Activated gamma-delta T cell treated with anti-CD3 and anti-CD28 coated beads, Interleukin-2, amount 50 U/mL, for 16 hours (primary cell): ENCODE results near the gene HOTAIR.

Experiments used
- DNase-seq: peaks from one replicate; pipeline ENCODE4 v3.0.0-alpha.2; 2020; ENCODE audit warnings: low read depth

Gene HOTAIR

GRCh38 chr12:53948650-53949593 is 25.8 kb downstream of the HOTAIR start:
- DNase-seq: no peak

- DNase-seq: no peak
Measured at GRCh38 chr12:53947743-53948142, 27.0 kb downstream of the HOTAIR start.

- DNase-seq: no peak
Measured at GRCh38 chr12:53944907-53945847, 29.6 kb downstream of the HOTAIR start.

GRCh38 chr12:53944209-53944608 is 30.5 kb downstream of the HOTAIR start:
- DNase-seq: no peak

DNA sequence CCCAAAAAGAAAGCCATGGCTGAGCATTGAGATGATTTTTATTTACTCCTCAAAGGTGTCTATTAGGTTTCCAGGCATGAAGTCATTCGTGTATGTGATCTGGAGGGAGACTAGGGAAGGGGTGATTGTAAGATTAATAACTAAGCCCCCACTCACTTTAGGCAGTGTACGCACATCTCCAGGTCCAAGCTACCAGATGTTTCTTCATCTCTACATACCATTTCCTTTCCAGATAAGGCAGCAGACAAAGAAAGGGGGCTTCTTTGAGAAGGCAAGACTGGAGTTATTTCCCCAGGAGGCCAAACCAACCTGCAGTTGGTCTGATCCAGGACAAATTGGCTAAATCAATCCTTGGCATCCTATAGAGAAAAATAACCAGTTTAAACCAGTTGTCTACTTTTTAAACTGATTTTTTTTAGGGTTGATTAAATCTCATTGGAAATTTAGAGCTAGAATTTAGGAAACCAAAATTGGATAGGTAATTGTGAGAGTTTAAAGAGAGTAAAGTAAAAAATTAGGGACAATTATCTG is 32.2 kb downstream of the HOTAIR start:
- no peak for DNase-seq

DNA sequence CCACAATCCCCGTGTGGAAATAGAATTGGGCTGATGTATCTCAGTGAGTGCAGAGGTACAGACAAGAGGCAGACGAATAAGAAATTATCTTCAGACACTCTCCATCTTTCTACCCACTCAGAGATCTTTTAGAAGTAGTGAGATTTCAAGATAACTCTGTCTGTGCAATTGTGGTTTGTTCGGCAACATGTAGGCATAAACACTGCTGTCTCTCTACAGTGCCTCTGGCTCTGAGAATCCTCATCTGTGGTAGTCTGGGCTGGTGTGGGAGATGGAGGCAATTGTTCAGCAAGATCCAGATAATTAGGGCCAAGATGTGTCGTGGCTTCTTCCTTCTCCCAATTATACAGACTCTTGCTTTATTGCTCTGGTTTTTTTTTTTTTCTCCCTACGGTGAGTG is 33.0 kb downstream of the HOTAIR start:
- DNase-seq: no peak

DNA sequence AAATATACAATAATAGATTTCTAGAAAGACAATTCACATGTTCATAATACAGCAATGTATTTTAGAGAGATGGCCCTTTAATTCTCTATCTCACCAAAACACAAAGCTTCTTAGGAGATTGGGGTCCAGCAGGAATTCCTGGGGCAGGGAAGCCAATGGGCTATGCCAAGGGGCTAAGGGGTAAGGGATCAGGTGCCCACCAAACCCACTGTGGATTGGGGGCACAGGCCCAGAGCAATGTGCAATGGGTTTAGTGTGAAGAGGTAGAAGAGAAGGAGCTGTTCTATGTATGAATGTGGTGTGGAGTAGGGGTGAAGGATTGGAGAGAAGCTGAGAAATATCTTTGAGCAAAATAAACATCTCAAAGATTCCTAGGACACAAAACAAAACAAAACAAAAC is 33.6 kb downstream of the HOTAIR start:
- DNase-seq: no peak

- DNase-seq: no peak
Measured at GRCh38 chr12:53940443-53941014, 34.2 kb downstream of the HOTAIR start.

GRCh38 chr12:53939141-53940108 is 35.3 kb downstream of the HOTAIR start:
- DNase-seq: no peak

GRCh38 chr12:53938326-53939140 is 36.2 kb downstream of the HOTAIR start, which contains the start of gene HOXC13:
TSS of gene HOXC13 (plus strand) at chr12:53938831. CDS start at chr12:53938907, 76 bp downstream.
- DNase-seq: no peak

DNA sequence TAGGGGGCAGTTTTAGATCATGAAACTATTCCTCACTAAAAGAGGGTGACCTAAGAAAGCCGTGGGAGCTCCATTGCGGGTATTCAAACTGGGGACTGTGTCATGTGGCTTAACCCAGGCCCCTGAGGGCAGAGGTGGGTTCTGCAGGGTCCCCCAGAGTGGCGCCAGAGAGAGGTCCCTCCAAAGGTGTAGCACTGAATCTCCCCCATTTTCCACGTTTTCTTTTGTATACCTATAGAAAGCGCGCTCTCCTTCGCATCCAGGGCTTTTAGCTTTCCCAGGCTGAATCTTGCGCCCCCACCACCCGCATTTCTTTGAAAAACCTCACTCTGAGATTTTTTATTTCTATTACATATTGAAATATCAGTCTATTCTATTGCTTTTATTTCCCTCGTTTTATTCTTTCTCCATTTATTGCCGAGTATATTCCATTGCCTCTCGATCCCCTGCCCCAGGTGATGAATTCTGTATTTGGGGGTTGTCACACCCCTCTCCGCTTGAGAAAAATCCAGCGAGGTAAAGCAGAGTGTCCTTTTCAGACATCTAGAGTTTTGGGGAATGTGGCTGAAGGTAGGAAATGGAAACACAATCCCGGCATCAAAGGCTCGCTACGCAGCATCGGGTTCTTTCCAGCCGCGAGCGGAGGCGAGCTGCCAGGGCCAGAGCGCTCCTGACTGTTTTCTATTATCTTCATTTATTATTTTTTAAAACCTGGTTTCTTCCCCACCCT is 37.0 kb downstream of the HOTAIR start:
- DNase-seq: no peak

DNA sequence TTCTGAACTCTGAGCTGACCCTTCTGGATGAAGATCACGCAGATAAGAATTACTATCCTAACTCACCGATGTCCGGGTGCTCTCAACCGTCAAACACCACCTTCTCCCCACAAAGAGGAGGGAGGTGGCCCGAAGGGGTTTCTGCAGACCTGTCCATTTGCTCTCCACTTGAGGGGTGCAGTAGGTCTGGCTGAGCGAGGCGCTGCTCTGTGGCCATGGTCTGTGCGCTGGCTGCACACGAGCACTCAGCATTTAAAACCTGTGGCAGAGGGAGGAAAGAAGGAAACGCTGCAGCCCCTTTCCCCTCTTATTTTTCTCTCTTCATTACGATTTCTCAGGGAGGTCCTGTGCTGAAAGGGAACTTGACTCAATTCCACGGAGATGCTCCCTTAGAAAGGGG is 37.7 kb downstream of the HOTAIR start:
- no peak for DNase-seq

DNA sequence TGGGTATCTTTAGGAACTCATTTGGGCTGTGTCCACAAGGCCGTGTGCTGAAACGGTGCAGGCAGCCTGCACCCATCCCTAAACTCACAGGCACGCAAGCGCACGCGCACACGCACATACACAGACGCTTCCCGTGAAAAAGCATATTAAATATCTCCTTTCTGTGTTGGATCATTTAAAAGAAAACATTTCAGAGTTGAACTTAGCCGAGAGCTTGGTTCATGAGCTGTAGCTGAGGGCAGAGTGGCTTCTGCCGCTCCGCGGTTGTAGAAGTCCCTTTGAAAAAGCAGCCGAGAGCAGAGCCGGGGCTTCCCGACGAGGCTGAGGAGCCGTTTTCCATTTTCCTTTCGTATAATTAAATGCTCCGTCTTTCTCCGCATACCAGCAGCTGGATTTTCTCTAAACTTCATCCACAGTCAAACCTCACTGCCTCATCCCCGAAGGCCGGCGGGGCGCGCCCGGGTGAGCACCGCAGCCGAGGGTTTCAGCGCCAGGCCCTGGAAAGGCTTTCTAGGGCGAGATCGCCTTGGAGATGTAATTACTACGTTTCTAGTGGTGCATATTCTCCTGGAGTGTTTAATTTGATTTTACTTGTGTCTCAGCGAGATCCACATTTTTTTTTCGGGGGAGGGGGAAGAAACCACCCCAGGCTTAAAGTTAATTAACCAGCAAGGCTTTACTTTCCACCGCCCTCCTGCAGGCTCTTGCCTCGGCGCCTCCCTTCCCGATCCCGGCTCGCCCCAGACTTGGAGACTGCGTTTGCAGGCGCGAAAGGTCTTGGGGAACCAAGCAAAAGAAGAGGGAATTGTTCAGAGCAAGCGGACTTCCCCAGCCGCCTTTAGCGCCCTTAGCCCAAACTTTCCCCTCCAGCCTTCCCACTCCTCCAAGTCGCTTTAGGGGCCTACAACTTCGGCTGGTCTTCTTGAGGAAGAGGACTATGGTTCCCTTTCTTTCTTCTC is 39.1 kb downstream of the HOTAIR start:
- no peak for DNase-seq

DNA sequence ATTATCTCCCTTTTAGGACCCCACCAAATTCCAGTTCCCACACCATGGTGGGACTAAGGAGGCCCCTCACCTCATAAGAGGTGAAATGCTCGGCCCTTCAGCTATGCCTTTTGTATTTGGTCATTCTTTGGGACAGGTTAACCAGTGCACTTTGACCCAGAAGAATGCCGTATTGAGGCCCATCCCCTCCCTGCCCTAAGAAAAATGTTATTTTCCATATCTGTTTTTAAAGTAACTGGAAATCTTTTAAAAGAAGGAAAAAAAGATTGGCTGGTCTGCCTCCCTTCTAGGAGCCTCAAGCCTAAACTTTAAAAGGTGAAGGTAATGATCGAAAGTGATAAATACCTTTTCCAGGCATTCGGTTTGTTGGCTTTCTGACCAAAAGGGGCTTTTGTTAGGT is 41.8 kb downstream of the HOTAIR start:
- no peak for DNase-seq

DNA sequence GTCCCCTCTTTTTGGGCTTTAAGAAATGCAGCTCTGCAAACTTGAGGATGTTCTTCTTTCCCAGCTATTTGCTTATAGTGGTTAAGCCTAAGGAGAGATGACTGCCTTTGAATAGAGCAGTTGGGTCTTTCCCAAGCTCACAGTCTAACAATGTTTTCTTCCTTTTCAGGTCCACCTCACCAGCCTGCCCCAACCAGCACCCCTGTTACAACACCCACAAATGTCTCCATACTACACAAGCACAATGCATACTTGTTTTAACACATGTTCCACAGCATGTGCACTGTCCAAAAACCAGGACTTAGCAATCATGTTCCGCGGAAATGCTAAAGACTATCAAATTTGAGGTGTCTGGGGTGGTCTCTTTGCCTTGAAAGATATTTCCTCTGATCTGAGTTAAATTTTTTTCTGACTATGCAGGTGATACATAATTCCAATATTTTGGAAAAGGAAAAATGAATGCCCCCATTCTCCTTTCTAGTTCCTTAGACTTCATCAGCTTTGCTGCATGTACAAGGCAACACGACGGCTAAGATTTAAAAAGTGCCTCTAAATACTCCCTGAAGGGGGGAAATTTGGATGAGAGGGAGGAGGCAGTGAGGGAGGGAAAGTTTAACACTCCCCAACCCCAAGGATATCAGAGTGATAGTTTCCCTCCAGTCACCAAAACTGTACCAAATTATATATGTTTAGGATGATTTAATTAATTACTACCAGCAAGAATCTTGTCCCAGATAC is 42.7 kb downstream of the HOTAIR start:
- DNase-seq: no peak

- DNase-seq: no peak
Measured at GRCh38 chr12:53930591-53931255, 44.0 kb downstream of the HOTAIR start.

DNA sequence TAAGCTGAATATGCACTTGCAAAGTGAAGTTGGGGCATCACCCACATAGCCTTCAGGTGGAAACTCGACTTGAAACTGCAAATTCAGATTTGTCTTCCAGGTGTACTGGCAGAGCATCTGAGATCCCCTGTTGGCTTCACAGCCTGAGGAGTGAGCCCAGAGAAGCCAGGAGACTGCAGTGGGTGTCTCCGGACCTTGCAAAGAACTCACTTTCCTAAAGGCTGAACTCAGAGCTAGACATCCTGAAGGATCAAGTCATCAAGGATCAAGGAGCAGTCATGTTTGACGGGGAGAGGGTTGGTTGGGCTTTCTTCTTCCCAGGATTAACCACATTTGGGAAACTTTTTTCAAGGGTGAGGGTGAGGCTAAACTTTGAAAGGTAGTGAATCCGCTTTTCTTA is 45.2 kb downstream of the HOTAIR start:
- DNase-seq: no peak
